Measurements from ENCODE around the gene ZMAT5.
A peak's percentile ranks its signal among the peaks of the same experiment; 100 is the strongest.

The ZMAT5 gene

GRCh38 chr22:29726512-29727130 lies 40.2 kb downstream of the ZMAT5 start:
- DNase-seq: peak; percentile 37

GRCh38 chr22:29726106-29726505 lies 40.7 kb downstream of the ZMAT5 start:
- no peak for DNase-seq

- DNase-seq: no peak
Measured at GRCh38 chr22:29724843-29725242, 42.0 kb downstream of the ZMAT5 start.

GRCh38 chr22:29723766-29724165 lies 43.0 kb downstream of the ZMAT5 start:
- no peak for DNase-seq

- DNase-seq: no peak
Measured at GRCh38 chr22:29722587-29722986, 44.2 kb downstream of the ZMAT5 start.

- DNase-seq: no peak
Measured at GRCh38 chr22:29722151-29722550, 44.7 kb downstream of the ZMAT5 start.

GRCh38 chr22:29720811-29721323 lies 45.9 kb downstream of the ZMAT5 start:
- no peak for DNase-seq

- DNase-seq: no peak
Measured at GRCh38 chr22:29719899-29720645, 46.7 kb downstream of the ZMAT5 start, which contains the start of gene CABP7. TSS of gene CABP7 (plus strand) at chr22:29720003. CDS start at chr22:29720425, 422 bp downstream.

- DNase-seq: peak; percentile 24
Measured at GRCh38 chr22:29718949-29719898, 47.6 kb downstream of the ZMAT5 start.

GRCh38 chr22:29717789-29718188 lies 49.0 kb downstream of the ZMAT5 start:
- no peak for DNase-seq

- peak; percentile 78 for DNase-seq
Measured at GRCh38 chr22:29716814-29717545, 49.8 kb downstream of the ZMAT5 start.

GRCh38 chr22:29715705-29716104 lies 51.1 kb downstream of the ZMAT5 start:
- DNase-seq: no peak

- peak; percentile 80 for DNase-seq
Measured at GRCh38 chr22:29715240-29715639, 51.6 kb downstream of the ZMAT5 start.

GRCh38 chr22:29713156-29713727 lies 53.6 kb downstream of the ZMAT5 start:
- DNase-seq: peak; percentile 77

- no peak for DNase-seq
Measured at GRCh38 chr22:29712119-29712518, 54.7 kb downstream of the ZMAT5 start.

- no peak for DNase-seq
Measured at GRCh38 chr22:29710922-29711593, 55.7 kb downstream of the ZMAT5 start.

- DNase-seq: no peak
Measured at GRCh38 chr22:29710193-29710592, 56.6 kb downstream of the ZMAT5 start.

- DNase-seq: no peak
Measured at GRCh38 chr22:29707471-29707870, 59.3 kb downstream of the ZMAT5 start.

- no peak for DNase-seq
Measured at GRCh38 chr22:29707010-29707409, 59.8 kb downstream of the ZMAT5 start.

GRCh38 chr22:29706486-29706885 lies 60.3 kb downstream of the ZMAT5 start:
- DNase-seq: peak; percentile 48

GRCh38 chr22:29705651-29706050 lies 61.2 kb downstream of the ZMAT5 start:
- DNase-seq: no peak

Data from retina (tissue), 1 donor.